GM21526 (cell line): ENCODE data around the gene AGFG2.
"Not testable (repeated sequence)": the region's sequence is repeated elsewhere in the genome, so short reads cannot be mapped to it uniquely, and the experiment has no call there.

Experiments used
- ATAC-seq: cut with Tn5 transposase; IDR thresholded peaks from one replicate; pipeline ENCODE4 v1.9.1; 2021; ENCODE audit warnings: moderate library complexity; ENCODE audit not compliant: unreplicated experiment, low FRiP score

AGFG2 gene

GRCh38 chr7:100547872-100548271, 8.9 kb downstream of the AGFG2 start:
- no peak for ATAC-seq

GRCh38 chr7:100548446-100548845, 9.4 kb downstream of the AGFG2 start:
- not testable (repeated sequence) for ATAC-seq

- ATAC-seq = no peak
These were observed 13.5 kb downstream of the AGFG2 start for GRCh38 chr7:100552532-100552931.

- no peak for ATAC-seq
These were observed 14.0 kb downstream of the AGFG2 start for GRCh38 chr7:100553032-100553431.

GRCh38 chr7:100555701-100556100, 16.7 kb downstream of the AGFG2 start:
- no peak for ATAC-seq

- no peak for ATAC-seq
These were observed 17.5 kb downstream of the AGFG2 start for GRCh38 chr7:100556541-100556940.

GRCh38 chr7:100559127-100559526, 20.1 kb downstream of the AGFG2 start:
- ATAC-seq = no peak

GRCh38 chr7:100561491-100562194, 22.6 kb downstream of the AGFG2 start:
- ATAC-seq = no peak

GRCh38 chr7:100562195-100563099, 23.4 kb downstream of the AGFG2 start:
- no peak for ATAC-seq

GRCh38 chr7:100563100-100563564, 24.1 kb downstream of the AGFG2 start:
- no peak for ATAC-seq

- ATAC-seq = no peak
These were observed 24.9 kb downstream of the AGFG2 start for GRCh38 chr7:100563809-100564400.

GRCh38 chr7:100564405-100564804, 25.4 kb downstream of the AGFG2 start:
- ATAC-seq = not testable (repeated sequence)

GRCh38 chr7:100565133-100565571, 26.1 kb downstream of the AGFG2 start:
- ATAC-seq = no peak

- no peak for ATAC-seq
These were observed 27.1 kb downstream of the AGFG2 start for GRCh38 chr7:100566018-100566531.

GRCh38 chr7:100567031-100567730, 28.2 kb downstream of the AGFG2 start:
- ATAC-seq = no peak

- ATAC-seq = no peak
These were observed 28.8 kb downstream of the AGFG2 start for GRCh38 chr7:100567751-100568175.

GRCh38 chr7:100568176-100568895, 29.3 kb downstream of the AGFG2 start:
- ATAC-seq = no peak

- ATAC-seq = no peak
These were observed 30.2 kb downstream of the AGFG2 start for GRCh38 chr7:100568896-100569844.
